ENCODE data around the gene FAM50B. TPM values are rescaled to one million over a fixed set of nuclear protein-coding genes. Genes with fewer than 3 reads are reported as not detected.

FAM50B gene
- total and polyA plus RNA-seq, 10 donors, result 6.6 to 13.3 (median 9.0) TPM

GRCh38 chr6:3881711-3882421 is 32.7 kb downstream of the FAM50B start:
- TF ChIP-seq, protein P1, sequence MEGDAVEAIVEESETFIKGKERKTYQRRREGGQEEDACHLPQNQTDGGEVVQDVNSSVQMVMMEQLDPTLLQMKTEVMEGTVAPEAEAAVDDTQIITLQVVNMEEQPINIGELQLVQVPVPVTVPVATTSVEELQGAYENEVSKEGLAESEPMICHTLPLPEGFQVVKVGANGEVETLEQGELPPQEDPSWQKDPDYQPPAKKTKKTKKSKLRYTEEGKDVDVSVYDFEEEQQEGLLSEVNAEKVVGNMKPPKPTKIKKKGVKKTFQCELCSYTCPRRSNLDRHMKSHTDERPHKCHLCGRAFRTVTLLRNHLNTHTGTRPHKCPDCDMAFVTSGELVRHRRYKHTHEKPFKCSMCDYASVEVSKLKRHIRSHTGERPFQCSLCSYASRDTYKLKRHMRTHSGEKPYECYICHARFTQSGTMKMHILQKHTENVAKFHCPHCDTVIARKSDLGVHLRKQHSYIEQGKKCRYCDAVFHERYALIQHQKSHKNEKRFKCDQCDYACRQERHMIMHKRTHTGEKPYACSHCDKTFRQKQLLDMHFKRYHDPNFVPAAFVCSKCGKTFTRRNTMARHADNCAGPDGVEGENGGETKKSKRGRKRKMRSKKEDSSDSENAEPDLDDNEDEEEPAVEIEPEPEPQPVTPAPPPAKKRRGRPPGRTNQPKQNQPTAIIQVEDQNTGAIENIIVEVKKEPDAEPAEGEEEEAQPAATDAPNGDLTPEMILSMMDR (IDR thresholded peaks at IDR 0.05 in 8 of 11, conservative IDR thresholded peaks at IDR 0.05 in 3 of 11), result no peak
- TF ChIP-seq POLR2A (IDR thresholded peaks at IDR 0.05) (no peak), POLR2AphosphoS5 (IDR thresholded peaks at IDR 0.05) (no peak)
- Histone ChIP-seq H3K36me3 (no peaks in the 10 kb centered on the region), H3K4me3 (no peak overlapping the region), H3K9me3 (no peaks in the 10 kb centered on the region), H3K27ac (no peak overlapping the region), H3K27me3 (replicated peaks in 1 of 7) (no peaks in the 10 kb centered on the region), H3K4me1 (no peaks in the 10 kb centered on the region)
- WGBS, 5 donors, result 89 to 95% (median 92%) methylated on average over 13 of the region's 13 CpGs
- DNase-seq, result no peak
- intact Hi-C loops (cut with DNase I; ENCODE audit: low total_unique reads), result loop anchor here (10.0 kb wide), 1 partner anchor 137 kb away; no protein-coding TSS in a partner anchor

DNA sequence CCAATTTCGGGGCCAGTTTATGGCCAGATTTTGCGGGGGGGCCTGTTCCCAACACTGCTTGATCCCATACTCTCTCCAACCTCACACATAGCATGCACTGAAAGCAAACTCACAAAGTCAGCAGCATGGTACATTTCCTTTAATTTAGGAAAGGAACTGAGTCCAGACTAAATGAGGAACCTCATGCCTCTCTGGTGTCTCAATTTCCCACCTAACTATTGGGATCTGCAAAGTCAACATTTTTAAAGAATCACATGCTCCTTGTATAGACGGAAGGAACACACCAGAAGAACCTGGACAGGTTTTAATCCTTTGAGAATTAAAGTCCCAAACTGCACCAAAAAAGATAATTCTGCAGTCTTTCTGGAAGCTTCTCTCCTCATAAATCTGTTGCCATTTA is 33.3 kb downstream of the FAM50B start:
- H3K36me3 ChIP-seq, result no peaks in the 10 kb centered on the region
- H3K4me3 ChIP-seq, result no peak overlapping the region
- H3K9me3 ChIP-seq, result no peaks in the 10 kb centered on the region
- no peak overlapping the region for H3K27ac ChIP-seq
- TF ChIP-seq, protein P1 (IDR thresholded peaks at IDR 0.05 in 8 of 11, conservative IDR thresholded peaks at IDR 0.05 in 3 of 11), result no peak
- no peak for TF ChIP-seq POLR2AphosphoS5 (IDR thresholded peaks at IDR 0.05)
- TF ChIP-seq POLR2A (IDR thresholded peaks at IDR 0.05), result no peak
- intact Hi-C loops (cut with DNase I; ENCODE audit: low total_unique reads), result loop anchor here (10.0 kb wide), 1 partner anchor 138 kb away; no protein-coding TSS in a partner anchor
- no peaks in the 10 kb centered on the region for H3K27me3 ChIP-seq (replicated peaks in 1 of 7)
- DNase-seq, result no peak
- WGBS, 5 donors, result 65 to 94% (median 88%) methylated on average over 3 of the region's 3 CpGs
- no peaks in the 10 kb centered on the region for H3K4me1 ChIP-seq

DNA sequence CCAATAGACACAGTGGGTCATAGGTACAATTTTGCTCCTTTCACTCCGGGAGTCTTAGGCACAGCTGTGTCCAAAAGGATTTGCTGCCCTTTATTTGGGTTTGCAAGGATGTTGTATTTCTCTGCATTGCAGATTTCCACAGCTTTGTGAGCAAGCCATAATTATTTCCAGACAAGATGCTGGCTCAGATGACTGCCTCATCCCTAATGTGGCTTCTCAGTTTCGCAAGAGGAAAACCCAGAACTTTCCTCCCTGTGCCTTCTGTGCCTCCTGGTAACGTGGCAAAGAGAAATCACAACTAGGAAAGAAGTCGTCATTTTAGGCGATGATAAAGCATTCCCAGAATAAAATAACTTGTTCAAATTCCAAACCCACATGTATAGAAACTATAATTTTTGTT is 33.7 kb downstream of the FAM50B start:
- intact Hi-C loops (cut with DNase I; ENCODE audit: low total_unique reads), result loop anchor here (10.0 kb wide), 1 partner anchor 138 kb away; no protein-coding TSS in a partner anchor
- no peaks in the 10 kb centered on the region for H3K9me3 ChIP-seq
- H3K36me3 ChIP-seq, result no peaks in the 10 kb centered on the region
- DNase-seq, result no peak
- 54 to 85% (median 77%) methylated on average over 5 of the region's 5 CpGs for WGBS, 5 donors
- no peaks in the 10 kb centered on the region for H3K27me3 ChIP-seq (replicated peaks in 1 of 7)
- no peak overlapping the region for H3K27ac ChIP-seq
- no peaks in the 10 kb centered on the region for H3K4me1 ChIP-seq
- H3K4me3 ChIP-seq, result no peak overlapping the region
- TF ChIP-seq POLR2A (IDR thresholded peaks at IDR 0.05) (no peak), POLR2AphosphoS5 (IDR thresholded peaks at IDR 0.05) (no peak)
- TF ChIP-seq, protein P1 (IDR thresholded peaks at IDR 0.05 in 8 of 11, conservative IDR thresholded peaks at IDR 0.05 in 3 of 11), result no peak

DNA sequence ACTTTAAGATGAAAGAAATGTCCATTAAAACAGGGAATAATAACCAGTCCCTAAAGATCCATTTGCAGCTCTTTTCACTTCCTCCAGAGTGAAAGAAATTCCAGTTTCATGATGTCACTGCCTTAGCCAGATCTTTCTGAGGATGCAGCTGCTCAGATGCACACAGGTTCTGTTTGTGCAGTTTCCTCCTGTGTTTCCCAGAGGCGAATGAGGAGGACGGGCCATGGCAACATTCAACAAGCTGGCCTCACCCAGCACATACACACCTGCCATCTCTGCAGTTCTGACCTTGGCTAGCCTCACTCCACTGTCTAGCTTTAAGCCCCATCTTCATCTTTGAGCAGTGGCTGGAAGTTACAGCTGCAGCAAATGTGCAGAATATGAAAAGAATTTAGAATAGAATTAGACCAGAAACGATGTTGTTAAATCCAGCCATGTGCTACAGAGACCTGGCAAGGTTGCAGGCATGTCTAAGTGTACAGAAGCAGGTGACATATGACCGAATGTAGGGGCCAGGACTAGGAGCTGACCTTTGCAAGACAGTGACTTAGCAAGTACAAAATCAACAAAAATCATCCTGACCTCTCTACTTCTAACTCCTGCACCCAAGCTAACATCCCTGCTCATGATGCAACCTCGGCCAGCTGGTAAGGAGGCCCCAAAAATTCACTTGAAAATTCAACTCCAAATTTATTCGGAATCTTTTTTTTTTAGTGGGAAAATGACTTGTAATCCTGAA is 35.0 kb downstream of the FAM50B start:
- Histone ChIP-seq H3K4me3 (no peak overlapping the region), H3K36me3 (no peaks in the 10 kb centered on the region), H3K27ac (no peak overlapping the region), H3K4me1 (no peaks in the 10 kb centered on the region), H3K9me3 (no peaks in the 10 kb centered on the region), H3K27me3 (replicated peaks in 1 of 7) (no peaks in the 10 kb centered on the region)
- 60 to 74% (median 71%) methylated on average over 6 of the region's 6 CpGs for WGBS, 5 donors
- TF ChIP-seq POLR2A (IDR thresholded peaks at IDR 0.05), result no peak
- TF ChIP-seq POLR2AphosphoS5 (IDR thresholded peaks at IDR 0.05), result no peak
- TF ChIP-seq, protein P1 (IDR thresholded peaks at IDR 0.05 in 8 of 11, conservative IDR thresholded peaks at IDR 0.05 in 3 of 11), result no peak
- DNase-seq, result no peak
- intact Hi-C loops (cut with DNase I; ENCODE audit: low total_unique reads), result loop anchor here (10.0 kb wide), 1 partner anchor 139 kb away; no protein-coding TSS in a partner anchor

Data from spleen (tissue), 11 donors.